ENCODE results near the gene SPTA1.

GRCh38 chr1:158685085-158685484 lies 1.4 kb downstream of the SPTA1 start:
- TF ChIP-seq POLR2A (IDR thresholded peaks at IDR 0.05) (no peak), CTCF (IDR thresholded peaks at IDR 0.05) (no peak)
